Stomach (tissue), 9 donors: ENCODE measurements around the gene XRCC1. TPM values are rescaled to one million over a fixed set of nuclear protein-coding genes. Genes with fewer than 3 reads are reported as not detected.

Source experiments
- DNase-seq, 2 donors: peaks; one replicate each; pipeline versions ENCODE4 v3.0.0 to v3.0.0-alpha.2; 2013 to 2019
- H3K27ac ChIP-seq, 5 donors: fragments of 200-600 bp in 4 of 5; sonication (generic) in 4 of 5; one replicate each; pipeline ENCODE4 v1.5.1; 2013 to 2019; ENCODE audit warnings: mild to moderate bottlenecking in 1 of 5, moderate library complexity in 1 of 5
- H3K27me3 ChIP-seq, 3 donors: fragments of 200-600 bp; sonication (generic); one replicate each; pipeline ENCODE4 v1.5.1; 2017 to 2019; ENCODE audit warnings: mixed run types in 1 of 3
- H3K36me3 ChIP-seq, 4 donors: fragments of 200-600 bp; sonication (generic); 1 replicate in 3 of 4; 2 replicates in 1 of 4; pipeline ENCODE4 v1.5.1; 2016 to 2019
- H3K4me1 ChIP-seq, 4 donors: fragments of 200-600 bp; sonication (generic); one replicate each; pipeline ENCODE4 v1.5.1; 2016 to 2019
- H3K4me3 ChIP-seq, 4 donors: fragments of 200-600 bp; sonication (generic) in 3 of 4; one replicate each; pipeline ENCODE4 v1.5.1; 2016 to 2019; ENCODE audit warnings: mild to moderate bottlenecking in 1 of 4
- H3K9me3 ChIP-seq, 4 donors: fragments of 200-600 bp; sonication (generic); one replicate each; pipeline ENCODE4 v1.5.1; 2016 to 2019
- EP300 ChIP-seq: sonication (generic); formaldehyde crosslinking; IDR thresholded peaks from one replicate; pipeline ENCODE4 v1.6.1; 2017; ENCODE audit warnings: antibody characterized with exemption
- POLR2A ChIP-seq, 4 donors: fragments of 450-650 bp; IDR thresholded peaks; one replicate each; pipeline ENCODE4 v1.6.1; 2016; ENCODE audit warnings: antibody characterized with exemption in 4 of 4, control low read depth in 2 of 4, mild to moderate bottlenecking in 1 of 4, moderate library complexity in 1 of 4
- POLR2AphosphoS5 ChIP-seq, 3 donors: sonication (generic); formaldehyde crosslinking; IDR thresholded peaks; one replicate each; pipeline ENCODE4 v1.6.1; 2016; ENCODE audit warnings: antibody characterized with exemption in 3 of 3
- WGBS, 5 donors: extraction: QIAGEN DNeasy Blood & Tissue Kit in 3 of 5; methylation state at CpG; one replicate each; pipeline versions ENCODE4 v1.1.5 to v1.1.7; 2013 to 2018; 5-methylcytosine and 5-hydroxymethylcytosine counted together
- intact Hi-C: fragments of 100-400 bp; cut with DNase I; formaldehyde crosslinking; loops from one replicate; pipeline ENCODE4 v1.15.1; 2023; ENCODE audit warnings: low total_unique reads
- polyA plus RNA-seq, 3 donors: library from polyadenylated mRNA; stranded (reverse); fragments of 200-250 nt; gene quantifications; one replicate each; pipeline ENCODE4 v1.2.3, GENCODE V29; 2013
- total RNA-seq, 5 donors: library from RNA; depleted of rRNA; stranded (reverse); fragments of >200 nt; gene quantifications; one replicate each; pipeline versions ENCODE4 v1.1.0 to v1.2.3, GENCODE V29; 2014 to 2016
- TF ChIP-seq, protein P1 (sequence below), 7 experiments: fragments of 450-650 bp in 4 of 7; fragments of 200-600 bp in 3 of 7; sonication (generic) in 3 of 7; IDR thresholded peaks; one replicate each; pipeline ENCODE4 v1.5.1; 2016 to 2019; ENCODE audit warnings: antibody characterized with exemption in 7 of 7, control low read depth in 2 of 7, mild to moderate bottlenecking in 1 of 7
- donor health status: healthy with polysubstance abuse.
- donor health status: Bipolar disorder and iron deficiency.
- donor health status: healthy.

The XRCC1 gene
- total and polyA plus RNA-seq, 8 donors, result 10.8 to 42.5 (median 17.4) TPM

DNA sequence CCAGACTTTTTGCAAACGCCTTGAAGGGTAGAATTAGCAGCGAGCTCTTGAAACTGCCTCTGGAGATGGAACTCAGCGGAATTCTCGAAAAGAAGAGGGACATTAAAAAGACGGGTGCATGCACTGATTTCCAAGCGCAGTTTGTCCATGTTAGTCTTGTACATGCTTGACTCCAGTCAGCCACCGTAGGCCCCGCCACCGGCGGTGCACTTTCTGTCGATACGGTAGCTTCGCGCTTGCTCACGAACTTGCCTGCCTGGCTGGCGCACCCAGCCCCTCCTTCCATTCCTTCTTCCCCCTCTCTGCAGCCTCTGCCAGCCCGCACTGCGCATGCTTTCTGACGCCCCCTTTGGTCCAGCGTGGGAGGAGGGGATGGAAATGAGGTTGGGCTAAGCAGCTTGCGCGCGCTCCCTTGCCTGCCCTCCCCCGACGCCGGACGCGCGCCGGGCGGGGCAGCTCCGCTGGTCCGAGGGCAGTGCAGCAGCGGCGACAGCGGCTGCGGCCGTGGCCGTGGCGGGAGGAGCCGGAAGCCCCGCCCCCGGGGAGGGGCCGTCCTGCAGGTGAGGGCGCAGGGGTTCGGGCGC, 42.3 kb downstream of the XRCC1 start, which contains the start of gene ZNF575:
ZNF575 (plus strand) TSS at position 227 of the 584 bp plus-strand sequence. CDS start 1,235 bp downstream, outside the sequence.
- H3K36me3 ChIP-seq, result peaks cover 0 to 14% (median 9%) of the 10 kb centered on the region in 4 donors
- 0 to 1% (median 0%) methylated on average over 24 to 47 of the region's 47 CpGs for WGBS, 5 donors

DNA sequence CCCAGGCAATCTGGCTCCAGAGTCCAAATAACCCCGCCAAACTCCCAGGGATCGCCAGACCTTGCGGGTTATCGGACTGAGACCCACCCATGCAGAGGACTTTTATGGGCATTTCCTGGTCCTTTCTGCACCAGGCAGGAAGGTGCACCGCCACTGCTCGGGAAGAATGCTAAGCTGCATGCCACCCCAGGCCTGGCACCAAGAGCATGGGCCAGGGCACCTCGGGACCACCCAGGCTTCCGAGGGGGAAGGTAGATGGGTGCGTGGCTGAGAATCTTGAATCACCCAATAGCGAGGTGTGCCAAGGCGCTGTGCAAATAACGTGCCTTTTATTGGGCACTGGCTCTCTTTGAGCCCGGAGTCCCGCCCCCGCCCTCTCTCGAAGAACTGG, 42.8 kb downstream of the XRCC1 start:
- peak in 1 of 2 donors; percentile 73 for DNase-seq

More for the DNA sequence above, 42.3 kb downstream of the XRCC1 start, which contains the start of gene ZNF575:
- TF ChIP-seq EP300 (no peak), POLR2AphosphoS5 (IDR thresholded peaks at IDR 0.05) (peak; percentile 42 to 82 (median 47)), POLR2A (IDR thresholded peaks at IDR 0.05) (no peak)
- TF ChIP-seq, protein P1, sequence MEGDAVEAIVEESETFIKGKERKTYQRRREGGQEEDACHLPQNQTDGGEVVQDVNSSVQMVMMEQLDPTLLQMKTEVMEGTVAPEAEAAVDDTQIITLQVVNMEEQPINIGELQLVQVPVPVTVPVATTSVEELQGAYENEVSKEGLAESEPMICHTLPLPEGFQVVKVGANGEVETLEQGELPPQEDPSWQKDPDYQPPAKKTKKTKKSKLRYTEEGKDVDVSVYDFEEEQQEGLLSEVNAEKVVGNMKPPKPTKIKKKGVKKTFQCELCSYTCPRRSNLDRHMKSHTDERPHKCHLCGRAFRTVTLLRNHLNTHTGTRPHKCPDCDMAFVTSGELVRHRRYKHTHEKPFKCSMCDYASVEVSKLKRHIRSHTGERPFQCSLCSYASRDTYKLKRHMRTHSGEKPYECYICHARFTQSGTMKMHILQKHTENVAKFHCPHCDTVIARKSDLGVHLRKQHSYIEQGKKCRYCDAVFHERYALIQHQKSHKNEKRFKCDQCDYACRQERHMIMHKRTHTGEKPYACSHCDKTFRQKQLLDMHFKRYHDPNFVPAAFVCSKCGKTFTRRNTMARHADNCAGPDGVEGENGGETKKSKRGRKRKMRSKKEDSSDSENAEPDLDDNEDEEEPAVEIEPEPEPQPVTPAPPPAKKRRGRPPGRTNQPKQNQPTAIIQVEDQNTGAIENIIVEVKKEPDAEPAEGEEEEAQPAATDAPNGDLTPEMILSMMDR (IDR thresholded peaks at IDR 0.05), result no peak
- Histone ChIP-seq H3K4me1 (peaks cover 24 to 46% (median 34%) of the 10 kb centered on the region in 4 donors), H3K27me3 (no peaks in the 10 kb centered on the region), H3K9me3 (no peaks in the 10 kb centered on the region), H3K27ac (peak within 1 kb of the TSS; percentile 85 to 94 (median 90)), H3K4me3 (peak within 1 kb of the TSS; percentile 54 to 70 (median 58))
- intact Hi-C loops, result no loop called here
- DNase-seq, result peak; percentile 87 to 98

DNA sequence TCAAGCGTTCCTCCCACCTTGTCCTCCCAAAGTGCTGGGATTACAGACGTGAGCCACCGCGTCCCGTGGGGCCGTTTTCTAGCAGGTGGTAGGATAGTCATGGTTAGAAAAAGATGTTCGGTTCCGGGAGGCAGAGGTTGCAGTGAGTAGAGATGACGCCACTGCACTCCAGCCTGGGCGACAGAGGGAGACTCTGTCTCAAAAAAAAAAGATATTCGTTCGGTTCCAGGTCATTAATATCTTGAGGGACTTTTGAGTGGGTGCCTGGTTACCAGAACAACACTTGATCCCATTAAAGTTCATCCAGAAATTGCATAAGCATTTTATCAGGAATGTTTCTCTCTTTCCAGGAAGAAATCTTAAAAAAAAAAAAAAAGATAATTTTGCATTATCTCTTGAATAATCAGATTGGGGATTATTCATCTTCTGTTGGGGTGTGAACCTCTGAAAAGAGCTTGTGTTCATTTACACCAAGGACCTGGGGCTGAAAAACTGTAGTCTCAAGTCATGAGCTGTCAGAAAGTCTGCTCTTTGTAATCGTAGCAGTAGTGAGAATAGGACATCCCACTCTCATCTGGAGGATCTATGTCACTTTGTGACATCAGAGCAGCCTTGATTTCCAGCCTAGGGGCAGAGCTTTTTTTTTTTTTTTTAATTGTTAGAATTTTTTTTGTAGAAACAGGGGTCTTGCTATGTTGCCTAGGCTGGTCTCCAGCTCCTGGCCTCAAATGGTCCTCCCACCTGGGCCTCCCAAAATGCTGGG, 47.3 kb downstream of the XRCC1 start:
- Histone ChIP-seq H3K4me3 (peak overlapping the region in 2 of 4 donors; percentile 61 to 89), H3K27me3 (no peaks in the 10 kb centered on the region), H3K36me3 (no peaks in the 10 kb centered on the region), H3K9me3 (no peaks in the 10 kb centered on the region), H3K4me1 (peaks cover 27 to 59% (median 46%) of the 10 kb centered on the region in 4 donors), H3K27ac (peak overlapping the region in 4 of 5 donors; percentile 87 to 94 (median 90))
- intact Hi-C loops, result no loop called here
- TF ChIP-seq EP300 (no peak), POLR2AphosphoS5 (IDR thresholded peaks at IDR 0.05) (no peak), POLR2A (IDR thresholded peaks at IDR 0.05) (no peak)
- TF ChIP-seq, protein P1 (IDR thresholded peaks at IDR 0.05), result no peak
- DNase-seq, result peak in 1 of 2 donors; percentile 42
- WGBS, 5 donors, result 36 to 50% (median 45%) methylated on average over 13 of the region's 13 CpGs

More for the DNA sequence above, 42.8 kb downstream of the XRCC1 start:
- H3K36me3 ChIP-seq, result peaks cover 0 to 10% (median 5%) of the 10 kb centered on the region in 4 donors
- H3K9me3 ChIP-seq, result no peaks in the 10 kb centered on the region
- H3K27me3 ChIP-seq, result no peaks in the 10 kb centered on the region
- 0 to 1% (median 1%) methylated on average over 15 to 16 of the region's 16 CpGs for WGBS, 5 donors
- peak overlapping the region; percentile 54 to 70 (median 58) for H3K4me3 ChIP-seq
- no peak for TF ChIP-seq POLR2AphosphoS5 (IDR thresholded peaks at IDR 0.05)
- TF ChIP-seq EP300, result no peak
- no peak for TF ChIP-seq POLR2A (IDR thresholded peaks at IDR 0.05)
- TF ChIP-seq, protein P1 (IDR thresholded peaks at IDR 0.05), result no peak
- peak overlapping the region; percentile 85 to 94 (median 90) for H3K27ac ChIP-seq
- intact Hi-C loops, result no loop called here
- H3K4me1 ChIP-seq, result peaks cover 26 to 51% (median 38%) of the 10 kb centered on the region in 4 donors
